CD4-positive, CD25-positive, alpha-beta regulatory T cell (primary cell): ENCODE measurements around the gene ATP13A3. TPM values are rescaled to one million over a fixed set of nuclear protein-coding genes. Genes with fewer than 3 reads are reported as not detected.
"Not testable (repeated sequence)": the region's sequence is repeated elsewhere in the genome, so short reads cannot be mapped to it uniquely, and the experiment has no call there.

ENCODE experiments used
- ATAC-seq, 2 donors: fragments of 150-1000 bp; cut with Tn5 transposase; one replicate each; pipeline ENCODE4 v1.10.0; 2021; ENCODE audit warnings: low read depth in 2 of 2, moderate number of reproducible peaks in 2 of 2, moderate library complexity in 1 of 2
- DNase-seq, 3 donors: peaks; one replicate each; pipeline versions ENCODE4 v3.0.0 to v3.0.0-alpha.2; 2012 to 2022; ENCODE audit warnings: mixed read lengths in 1 of 3
- H3K27ac ChIP-seq: one replicate; pipeline ENCODE4 v1.7.0; 2013; ENCODE audit warnings: mild to moderate bottlenecking, low read length; ENCODE audit not compliant: insufficient read depth, poor library complexity, severe bottlenecking
- H3K27me3 ChIP-seq: one replicate; pipeline ENCODE4 v1.7.0; 2013; ENCODE audit warnings: low read length; ENCODE audit not compliant: control insufficient read depth, insufficient read depth
- H3K36me3 ChIP-seq: one replicate; pipeline ENCODE4 v1.7.0; 2013; ENCODE audit warnings: mild to moderate bottlenecking, low read length, moderate library complexity; ENCODE audit not compliant: control insufficient read depth, insufficient read depth
- H3K4me1 ChIP-seq: 2 replicates; pipeline ENCODE4 v1.7.0; 2013; ENCODE audit warnings: mild to moderate bottlenecking, low read length; ENCODE audit not compliant: insufficient read depth, control insufficient read depth, poor library complexity, severe bottlenecking
- H3K4me3 ChIP-seq: one replicate; pipeline ENCODE4 v1.7.0; 2013; ENCODE audit warnings: low read depth, mild to moderate bottlenecking, low read length, moderate library complexity
- H3K9me3 ChIP-seq, 2 experiments: 1 replicate in 1 of 2; 2 replicates in 1 of 2; pipeline ENCODE4 v1.7.0; 2013; ENCODE audit warnings: low read length in 2 of 2, mild to moderate bottlenecking in 1 of 2, moderate library complexity in 1 of 2; ENCODE audit not compliant: control insufficient read depth in 2 of 2
- H3K27ac Mint-ChIP-seq, 3 donors: one replicate each; pipeline ENCODE4 v1.8.0; 2020 to 2022; ENCODE audit warnings: mild to moderate bottlenecking in 3 of 3, mixed read lengths in 3 of 3, moderate library complexity in 2 of 3
- H3K27me3 Mint-ChIP-seq: one replicate; pipeline ENCODE4 v1.8.0; 2022; ENCODE audit warnings: mild to moderate bottlenecking, mixed read lengths
- H3K36me3 Mint-ChIP-seq: one replicate; pipeline ENCODE4 v1.8.0; 2020; ENCODE audit warnings: mixed read lengths
- H3K4me1 Mint-ChIP-seq, 4 donors: one replicate each; pipeline ENCODE4 v1.8.0; 2020 to 2022; ENCODE audit warnings: mixed read lengths in 4 of 4, mild to moderate bottlenecking in 1 of 4
- H3K4me3 Mint-ChIP-seq, 4 donors: one replicate each; pipeline ENCODE4 v1.8.0; 2020 to 2022; ENCODE audit warnings: mild to moderate bottlenecking in 4 of 4, mixed read lengths in 4 of 4, moderate library complexity in 3 of 4
- H3K9me3 Mint-ChIP-seq, 7 donors: one replicate each; pipeline ENCODE4 v1.8.0; 2020 to 2022; ENCODE audit warnings: mixed read lengths in 7 of 7, mild to moderate bottlenecking in 3 of 7, moderate library complexity in 2 of 7
- polyA plus RNA-seq, 4 donors: library from polyadenylated mRNA; unstranded; fragments of 300-500 nt; fragmentation: Illumina TruSeq; gene quantifications; one replicate each; pipeline ENCODE4 v1.2.3, GENCODE V29; 2021
- total RNA-seq: library from RNA; stranded (reverse); gene quantifications from one replicate; pipeline ENCODE4 v1.2.3, GENCODE V29; 2022

The ATP13A3 gene
- total and polyA plus RNA-seq, 5 donors from 2014 or later = 8.6 to 114 (median 16.0) TPM

DNA sequence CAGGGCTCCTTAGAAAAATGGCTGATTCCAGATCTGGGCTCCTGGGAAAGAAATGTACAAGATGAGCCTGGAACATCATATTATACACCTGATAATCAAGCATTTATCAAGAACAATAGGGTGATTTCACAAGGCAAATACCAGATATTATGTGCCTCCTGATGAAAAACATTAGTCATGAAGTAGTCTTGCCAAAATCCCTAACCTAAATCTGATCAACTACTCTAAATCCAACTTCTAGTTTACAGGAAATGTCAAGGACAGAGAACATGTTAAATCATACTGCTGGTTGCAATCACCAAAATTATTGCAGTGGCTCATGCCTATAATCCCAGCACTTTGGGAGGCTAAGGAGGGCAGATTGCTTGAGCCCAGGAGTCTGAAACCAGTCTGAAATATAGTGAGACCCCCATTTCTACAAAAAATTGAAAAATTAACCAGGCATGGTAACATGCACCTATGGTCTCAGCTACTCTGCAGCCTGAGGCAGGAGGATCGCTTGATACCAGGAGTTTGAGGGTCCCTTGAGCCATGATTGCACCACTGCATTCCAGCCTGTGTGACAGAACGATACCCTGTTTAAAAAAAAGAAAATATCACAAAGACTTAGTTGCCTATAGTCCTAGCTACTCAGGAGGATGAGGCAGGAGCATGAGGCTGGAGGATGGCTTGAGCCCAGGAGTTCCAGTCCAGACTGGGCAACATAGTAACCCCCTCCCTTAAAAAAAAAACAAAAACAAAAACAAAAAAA, 34.9 kb upstream of the ATP13A3 start:
- H3K27me3 Mint-ChIP-seq = no peaks in the 10 kb centered on the region
- Histone ChIP-seq H3K4me3 (no peak overlapping the region), H3K27ac (no peak overlapping the region), H3K4me1 (no peaks in the 10 kb centered on the region), H3K9me3 (no peaks in the 10 kb centered on the region), H3K36me3 (no peaks in the 10 kb centered on the region), H3K27me3 (no peaks in the 10 kb centered on the region)
- no peak for DNase-seq
- H3K9me3 Mint-ChIP-seq = no peaks in the 10 kb centered on the region
- H3K36me3 Mint-ChIP-seq = no peaks in the 10 kb centered on the region
- peaks cover 4 to 18% (median 9%) of the 10 kb centered on the region in 4 donors for H3K4me1 Mint-ChIP-seq
- H3K27ac Mint-ChIP-seq = no peak overlapping the region
- ATAC-seq = no peak
- H3K4me3 Mint-ChIP-seq = no peak overlapping the region

DNA sequence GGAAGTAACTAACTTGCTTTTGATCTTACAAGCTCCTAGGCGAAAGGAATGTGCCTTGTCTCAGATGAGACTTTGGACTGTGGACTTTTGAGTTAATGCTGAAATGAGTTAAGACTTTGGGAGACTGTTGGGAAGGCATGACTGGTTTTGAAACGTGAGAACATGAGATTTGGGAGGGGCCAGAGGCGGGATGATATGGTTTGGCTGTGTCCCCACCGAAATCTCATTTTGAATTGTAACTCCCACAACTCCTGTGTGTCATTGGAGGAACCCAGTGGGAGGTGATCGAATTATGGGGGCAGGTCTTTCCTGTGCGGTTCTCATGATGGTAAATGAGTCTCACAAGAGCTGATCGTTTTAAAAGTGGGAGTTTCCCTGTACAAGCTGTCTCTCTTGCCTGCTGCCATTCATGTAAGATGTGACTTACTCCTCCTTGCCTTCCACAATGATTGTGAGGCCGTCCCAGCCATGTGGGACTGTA, 33.9 kb upstream of the ATP13A3 start:
- H3K36me3 ChIP-seq, H3K9me3 ChIP-seq, H3K4me3 ChIP-seq, H3K9me3 Mint-ChIP-seq, H3K4me1 ChIP-seq, H3K36me3 Mint-ChIP-seq, H3K27me3 Mint-ChIP-seq, H3K27me3 ChIP-seq, H3K27ac ChIP-seq: not testable (repeated sequence)
- ATAC-seq = peak in 1 of 2 donors; percentile 37
- peak overlapping the region in 1 of 3 donors; percentile 15 for H3K27ac Mint-ChIP-seq
- DNase-seq = peak in 1 of 3 donors; percentile 42
- peaks cover 4 to 18% (median 9%) of the 10 kb centered on the region in 4 donors for H3K4me1 Mint-ChIP-seq
- H3K4me3 Mint-ChIP-seq = peak overlapping the region in 1 of 4 donors; percentile 36

DNA sequence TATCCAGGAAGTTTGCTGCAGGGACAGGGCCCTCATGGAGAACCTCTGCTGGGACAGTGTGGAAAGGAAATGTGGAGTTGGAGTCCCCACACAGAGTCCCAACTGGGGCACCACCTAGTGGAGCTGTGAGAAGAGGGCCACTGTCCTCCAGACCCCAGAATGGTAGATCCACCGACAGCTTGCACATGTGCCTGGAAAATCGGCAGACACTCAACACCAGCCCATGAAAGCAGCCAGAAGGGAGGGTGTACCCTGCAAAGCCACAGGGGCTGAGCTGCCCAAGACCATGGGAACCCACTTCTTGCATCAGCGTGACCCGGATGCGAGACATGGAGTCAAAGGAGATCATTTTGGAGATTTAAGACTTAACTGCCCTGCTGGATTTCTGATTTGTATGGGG, 33.4 kb upstream of the ATP13A3 start:
- not testable (repeated sequence) for H3K36me3 Mint-ChIP-seq

DNA sequence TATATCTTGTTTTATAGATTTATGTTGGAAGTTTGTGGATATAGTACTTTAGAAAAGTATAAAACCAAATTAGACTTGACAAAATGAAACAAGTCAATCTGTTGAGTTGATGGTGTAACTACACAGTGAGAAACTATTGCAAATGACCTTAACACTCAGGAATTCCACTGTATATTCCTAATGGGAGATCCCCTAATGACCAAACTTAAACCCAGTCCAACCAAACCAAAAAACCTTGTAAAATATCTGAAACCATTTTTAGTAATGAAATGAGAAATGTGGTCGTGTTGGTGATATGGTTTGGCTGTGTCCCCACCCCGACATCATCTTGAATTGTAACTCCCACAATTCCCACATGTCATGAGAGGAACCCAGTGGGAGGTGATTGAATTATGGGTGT, 31.9 kb upstream of the ATP13A3 start:
- no peak for DNase-seq
- Mint-ChIP-seq H3K9me3 (no peaks in the 10 kb centered on the region), H3K27me3 (no peaks in the 10 kb centered on the region), H3K4me3 (no peak overlapping the region), H3K36me3 (no peaks in the 10 kb centered on the region), H3K4me1 (peaks cover 4 to 23% (median 9%) of the 10 kb centered on the region in 4 donors), H3K27ac (no peak overlapping the region)
- Histone ChIP-seq H3K9me3 (no peaks in the 10 kb centered on the region), H3K27me3 (no peaks in the 10 kb centered on the region), H3K36me3 (no peaks in the 10 kb centered on the region), H3K27ac (no peak overlapping the region), H3K4me3 (no peak overlapping the region), H3K4me1 (no peaks in the 10 kb centered on the region)
- no peak for ATAC-seq

More for the DNA sequence above, 33.4 kb upstream of the ATP13A3 start:
- not testable (repeated sequence) for H3K27me3 ChIP-seq, H3K36me3 ChIP-seq, DNase-seq, H3K9me3 Mint-ChIP-seq, H3K27me3 Mint-ChIP-seq, H3K4me1 ChIP-seq, H3K27ac ChIP-seq, H3K4me3 ChIP-seq, H3K4me3 Mint-ChIP-seq, H3K9me3 ChIP-seq, H3K27ac Mint-ChIP-seq, ATAC-seq
- H3K4me1 Mint-ChIP-seq = peaks cover 4 to 22% (median 9%) of the 10 kb centered on the region in 4 donors

DNA sequence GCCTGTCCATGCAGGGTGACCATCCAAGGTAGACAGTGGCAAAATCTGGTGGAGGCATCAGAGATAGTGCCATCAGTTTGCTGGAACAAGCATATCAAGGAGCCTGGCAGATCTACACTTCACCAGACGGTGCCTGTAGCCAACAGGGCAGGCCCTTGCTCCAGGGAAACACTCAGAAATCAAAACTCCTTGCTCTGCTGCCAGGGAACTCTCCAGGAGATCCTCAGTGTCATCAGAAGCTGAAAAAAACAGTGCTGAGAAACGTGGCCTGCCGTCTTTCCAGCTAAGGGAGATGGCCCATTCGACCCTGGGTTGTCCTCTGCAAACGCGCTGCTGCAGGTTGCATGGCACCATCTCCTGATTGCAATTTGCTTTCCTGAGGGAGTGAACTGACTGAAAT, 30.5 kb upstream of the ATP13A3 start:
- no peaks in the 10 kb centered on the region for H3K36me3 Mint-ChIP-seq
- DNase-seq (no peak), ATAC-seq (no peak)
- no peak overlapping the region for H3K4me3 Mint-ChIP-seq
- Histone ChIP-seq H3K4me3 (no peak overlapping the region), H3K9me3 (no peaks in the 10 kb centered on the region), H3K36me3 (no peaks in the 10 kb centered on the region), H3K27me3 (no peaks in the 10 kb centered on the region), H3K4me1 (no peaks in the 10 kb centered on the region), H3K27ac (no peak overlapping the region)
- no peaks in the 10 kb centered on the region for H3K9me3 Mint-ChIP-seq
- peaks cover 4 to 23% (median 9%) of the 10 kb centered on the region in 4 donors for H3K4me1 Mint-ChIP-seq
- H3K27ac Mint-ChIP-seq = no peak overlapping the region
- H3K27me3 Mint-ChIP-seq = no peaks in the 10 kb centered on the region

DNA sequence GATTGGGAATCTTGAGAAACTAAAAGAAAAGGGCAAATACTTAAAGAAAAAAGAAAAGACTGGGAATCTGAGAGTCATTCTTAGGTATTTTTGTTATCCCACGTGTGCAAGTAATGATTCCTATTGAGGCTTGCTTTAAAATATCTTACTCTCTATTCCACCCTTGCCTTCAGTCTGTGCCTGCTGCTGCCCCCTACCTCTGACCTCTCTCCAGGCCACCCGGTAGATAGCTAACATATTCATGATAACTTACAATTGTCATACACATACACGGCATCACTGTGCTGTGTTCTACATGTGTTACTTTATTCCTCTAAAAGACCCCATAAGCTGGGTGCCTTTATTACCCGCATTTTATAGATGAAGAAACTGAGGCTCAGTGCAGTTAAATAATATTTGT, 27.8 kb upstream of the ATP13A3 start:
- Mint-ChIP-seq H3K9me3 (no peaks in the 10 kb centered on the region), H3K4me1 (peaks cover 0 to 5% (median 0%) of the 10 kb centered on the region in 4 donors)
- DNase-seq = peak in 1 of 3 donors; percentile 29

DNA sequence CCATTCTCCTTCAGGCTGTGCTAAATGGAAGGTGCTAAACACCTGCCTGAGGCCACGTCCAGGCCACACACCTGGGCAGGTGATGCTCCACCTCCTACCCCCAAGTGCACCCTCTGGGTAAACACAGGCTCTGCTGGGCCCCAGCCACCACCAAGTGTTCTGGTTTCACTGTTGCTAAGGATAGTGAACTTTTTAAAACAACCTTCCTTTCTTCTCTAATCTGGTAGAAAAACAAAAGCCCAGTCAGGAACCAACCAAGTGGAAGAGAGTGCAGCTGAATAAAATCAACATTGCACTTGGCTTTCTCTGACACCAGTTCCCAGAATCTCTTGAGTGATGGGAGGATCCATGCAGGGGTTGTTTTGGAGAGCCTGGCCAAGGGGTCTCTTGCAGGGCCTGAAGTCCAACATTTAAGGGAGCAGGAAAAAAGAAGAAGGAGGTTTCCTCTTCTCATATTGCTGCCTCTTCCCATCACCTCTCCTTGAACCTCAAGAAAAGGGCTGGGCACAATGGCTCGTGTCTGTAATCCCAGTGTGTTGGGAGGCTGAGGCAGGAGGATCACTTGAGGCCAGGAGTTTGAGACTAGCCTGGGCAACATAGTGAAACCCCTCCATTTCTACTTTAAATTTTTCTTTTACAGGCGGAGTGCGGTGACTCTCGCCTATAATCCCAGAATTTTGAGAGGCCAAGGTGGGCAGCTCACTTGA, 26.2 kb upstream of the ATP13A3 start:
- Histone ChIP-seq H3K4me1 (no peaks in the 10 kb centered on the region), H3K9me3 (no peaks in the 10 kb centered on the region), H3K36me3 (no peaks in the 10 kb centered on the region), H3K27me3 (no peaks in the 10 kb centered on the region), H3K4me3 (no peak overlapping the region), H3K27ac (no peak overlapping the region)
- Mint-ChIP-seq H3K4me1 (peaks cover 0 to 5% (median 0%) of the 10 kb centered on the region in 4 donors), H3K27ac (no peak overlapping the region), H3K27me3 (no peaks in the 10 kb centered on the region), H3K9me3 (no peaks in the 10 kb centered on the region), H3K4me3 (no peak overlapping the region), H3K36me3 (peaks cover 4% of the 10 kb centered on the region)
- ATAC-seq = no peak
- no peak for DNase-seq

More for the DNA sequence above, 27.8 kb upstream of the ATP13A3 start:
- Histone ChIP-seq H3K36me3 (no peaks in the 10 kb centered on the region), H3K27me3 (no peaks in the 10 kb centered on the region), H3K9me3 (no peaks in the 10 kb centered on the region), H3K4me3 (no peak overlapping the region), H3K4me1 (no peaks in the 10 kb centered on the region), H3K27ac (no peak overlapping the region)
- Mint-ChIP-seq H3K36me3 (peaks cover 4% of the 10 kb centered on the region), H3K27me3 (no peaks in the 10 kb centered on the region), H3K27ac (no peak overlapping the region), H3K4me3 (no peak overlapping the region)
- peak in 1 of 2 donors; percentile 53 for ATAC-seq
